HG03139 (cell line): ENCODE measurements around the gene NXT1.

Source experiments
- ATAC-seq: cut with Tn5 transposase; IDR thresholded peaks from one replicate; pipeline ENCODE4 v1.9.1; 2021; ENCODE audit not compliant: unreplicated experiment

NXT1 gene

DNA sequence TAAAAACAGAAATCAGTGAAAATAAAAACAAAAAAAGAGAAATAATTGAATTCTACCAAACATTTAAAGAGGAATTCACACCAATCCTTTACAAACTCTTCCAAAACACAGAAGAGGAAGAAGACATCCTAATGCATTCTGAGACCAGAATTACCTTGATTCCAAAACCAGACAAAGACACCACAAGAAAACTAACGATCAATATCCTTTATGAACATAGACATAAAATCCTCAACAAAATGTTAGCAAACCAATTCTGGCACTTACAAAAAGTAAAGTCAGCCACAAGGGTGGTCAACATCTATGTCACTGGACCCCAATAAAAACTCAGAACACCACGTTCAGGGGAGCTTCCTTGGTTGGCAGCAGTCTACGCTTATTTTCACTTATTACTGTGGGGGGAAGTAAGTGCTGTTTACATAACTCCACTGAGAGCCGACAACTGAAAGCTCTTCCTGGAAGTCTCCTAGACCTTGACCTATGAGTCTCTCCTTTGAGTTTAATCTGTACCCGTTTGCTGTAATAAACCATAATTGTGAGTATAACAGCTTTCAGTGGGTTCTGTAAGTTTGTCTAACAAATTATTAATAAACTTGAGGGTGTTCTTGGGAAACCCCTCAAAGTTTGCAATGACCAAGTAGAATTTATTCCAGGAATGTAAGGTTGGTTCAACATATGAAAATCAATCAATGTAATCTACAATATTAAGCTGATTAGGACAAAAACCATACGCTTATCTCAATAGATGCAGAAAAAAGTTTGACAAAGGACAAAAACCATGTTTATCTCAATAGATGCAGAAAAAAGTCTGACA lies 35.9 kb downstream of the NXT1 start:
- ATAC-seq, result no peak

DNA sequence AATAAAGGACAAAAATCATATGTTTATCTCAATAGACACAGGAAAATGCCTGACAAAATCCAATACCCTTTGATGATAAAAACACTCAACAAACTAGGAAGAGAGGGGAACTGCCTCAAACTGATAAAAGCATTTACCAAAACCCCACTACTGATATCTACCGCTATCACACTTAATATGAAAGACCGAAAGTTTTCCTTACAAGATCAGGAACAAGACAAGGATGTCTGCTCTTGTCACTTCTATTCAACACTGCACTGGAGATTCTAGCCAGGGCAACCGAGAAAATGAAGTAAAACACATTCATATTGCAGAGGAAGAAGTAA lies 36.5 kb downstream of the NXT1 start:
- ATAC-seq, result no peak

DNA sequence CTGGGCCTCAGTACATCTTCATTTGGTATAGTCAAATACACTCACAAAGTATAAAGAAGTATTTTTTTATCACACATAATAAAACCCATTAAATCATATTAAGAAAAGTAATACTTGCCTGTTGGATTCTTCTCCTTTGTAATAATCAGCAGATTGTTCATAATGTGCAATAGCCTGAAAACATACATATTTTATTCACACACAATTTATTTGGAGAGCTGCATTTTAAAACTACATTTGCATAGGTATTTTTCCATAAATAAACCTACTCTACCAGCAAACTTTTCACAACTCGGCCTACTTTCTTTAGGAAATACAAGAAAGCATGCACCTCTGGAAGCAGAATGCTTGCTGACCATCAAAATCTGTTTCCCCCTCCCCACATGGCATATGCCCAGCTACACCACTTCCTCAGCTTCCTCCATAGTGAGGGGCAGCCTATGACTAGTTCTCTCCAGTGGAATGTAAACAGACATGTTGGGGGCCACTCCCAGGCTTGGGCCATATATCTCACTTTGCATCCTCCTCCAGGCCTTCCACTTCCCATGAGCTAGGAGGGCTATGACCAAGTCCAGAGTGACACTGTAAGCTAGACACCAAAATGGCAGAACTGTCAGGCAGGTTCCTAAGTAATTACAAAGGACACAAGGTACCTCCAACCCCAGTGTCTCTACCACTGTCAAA lies 39.6 kb downstream of the NXT1 start:
- ATAC-seq, result no peak

DNA sequence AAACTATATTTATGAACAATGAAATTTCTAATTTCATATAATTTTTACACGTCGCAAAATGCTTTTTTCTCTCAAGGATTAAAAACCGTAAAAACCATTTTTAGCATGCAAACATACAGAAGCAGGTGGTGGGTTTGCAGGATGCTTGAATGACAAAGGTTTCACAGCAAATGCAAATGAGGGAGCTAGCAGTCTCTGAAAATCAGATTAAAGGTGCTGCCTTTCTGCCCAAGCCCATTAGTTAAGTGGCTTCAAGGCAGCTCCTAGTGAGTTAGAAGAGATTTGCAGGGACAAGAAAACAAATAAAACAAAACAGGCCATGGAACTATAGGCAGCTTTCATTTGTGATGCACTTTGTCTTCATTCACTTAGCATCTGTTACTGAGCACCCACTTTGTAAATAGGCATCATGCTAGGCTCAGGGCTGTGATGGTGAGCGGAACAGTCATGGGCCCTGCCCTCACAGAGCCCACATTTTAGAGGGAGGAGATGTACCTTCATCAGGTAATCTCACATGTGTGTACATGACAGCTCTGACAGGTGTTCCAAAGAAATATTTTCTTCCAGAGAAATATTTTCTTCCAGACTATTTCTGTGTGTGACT lies 41.2 kb downstream of the NXT1 start:
- ATAC-seq, result no peak

- ATAC-seq, result no peak
Measured at GRCh38 chr20:23393996-23394775, 43.6 kb downstream of the NXT1 start.

- no peak for ATAC-seq
Measured at GRCh38 chr20:23396950-23397627, 46.5 kb downstream of the NXT1 start.

DNA sequence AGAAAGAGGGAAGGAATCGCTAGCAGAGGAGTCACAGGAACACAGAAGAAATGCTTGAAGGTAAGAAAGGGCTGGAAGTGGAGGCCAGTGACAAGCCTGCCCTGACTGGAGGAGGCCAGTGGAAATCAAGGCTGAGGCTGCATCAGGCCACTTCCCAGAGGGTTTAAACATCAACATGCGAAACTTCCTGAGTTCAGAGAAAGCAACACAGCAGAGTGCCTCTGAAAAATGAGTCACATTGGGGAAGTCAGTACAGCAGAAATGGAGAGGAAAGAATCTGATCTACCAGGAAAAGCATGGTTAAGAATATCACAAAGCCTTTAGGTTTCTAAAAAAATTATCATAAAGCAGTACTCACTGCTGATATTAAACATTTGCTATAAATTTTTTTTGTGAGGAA lies 47.4 kb downstream of the NXT1 start:
- no peak for ATAC-seq

- no peak for ATAC-seq
Measured at GRCh38 chr20:23399568-23400241, 49.1 kb downstream of the NXT1 start.

GRCh38 chr20:23401051-23401450 lies 50.5 kb downstream of the NXT1 start:
- ATAC-seq, result no peak

DNA sequence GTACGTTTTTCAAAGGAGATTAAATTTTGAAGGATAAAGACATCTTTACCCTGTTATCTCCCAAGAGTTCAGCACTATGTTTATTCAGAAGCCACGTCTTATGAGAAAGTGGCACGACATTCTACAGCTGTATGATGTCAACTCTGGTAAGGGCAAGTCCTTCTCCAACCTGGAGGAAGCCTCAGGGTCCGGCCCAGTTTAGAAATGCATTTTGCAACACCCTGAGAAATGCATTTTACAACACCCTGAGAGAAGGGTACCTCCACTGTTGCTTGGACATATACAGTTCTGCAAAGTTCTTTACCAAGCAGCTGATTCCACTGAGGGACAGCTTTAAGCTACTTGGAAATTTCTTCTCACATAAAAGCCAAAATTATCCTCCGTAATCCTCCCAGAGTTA lies 53.2 kb downstream of the NXT1 start:
- ATAC-seq, result no peak

DNA sequence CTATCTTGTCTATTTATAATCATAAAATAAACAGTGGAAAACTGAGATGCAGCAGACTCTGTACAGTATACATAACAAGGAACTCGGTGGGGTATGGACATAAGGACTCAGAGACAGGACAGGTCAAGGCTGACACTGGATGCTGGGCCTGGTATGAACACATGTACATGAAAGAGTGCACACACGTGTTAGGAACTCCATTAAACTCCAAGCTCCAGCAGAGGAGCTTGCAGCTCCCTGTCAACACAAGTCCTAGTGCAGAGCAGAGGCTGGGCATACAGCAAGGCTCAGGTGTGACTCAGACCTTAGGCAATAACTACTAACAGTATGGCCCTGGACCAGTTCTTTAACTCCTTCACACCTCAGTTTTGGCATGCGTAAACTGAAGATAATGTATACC lies 53.6 kb downstream of the NXT1 start:
- no peak for ATAC-seq
